ENCODE results near the gene EXOC5.
"Not testable (repeated sequence)": the region's sequence is repeated elsewhere in the genome, so short reads cannot be mapped to it uniquely, and the experiment has no call there.

The EXOC5 gene

GRCh38 chr14:57221931-57222330, 46.8 kb downstream of the EXOC5 start:
- Histone ChIP-seq H3K4me2 (no peak overlapping the region), H3K9ac (no peak overlapping the region), H3K27ac (no peak overlapping the region), H3K4me1 (ENCODE audit: low read depth, poor library complexity, severe bottlenecking) (no peaks in the 10 kb centered on the region), H2AFZ (ENCODE audit: low read depth) (no peak overlapping the region), H3K79me2 (ENCODE audit: insufficient read depth, low read depth) (no peaks in the 10 kb centered on the region), H3K27me3 (ENCODE audit: insufficient read depth, low read depth) (no peaks in the 10 kb centered on the region), H3K36me3 (ENCODE audit: insufficient read depth) (no peaks in the 10 kb centered on the region), H4K20me1 (ENCODE audit: insufficient read depth) (no peaks in the 10 kb centered on the region), H3K4me3 (IDR thresholded peaks at IDR 0.05; ENCODE audit: insufficient read depth, low read depth, low read length) (no peak overlapping the region)
- no peak for TF ChIP-seq CTCF (conservative IDR thresholded peaks at IDR 0.05; ENCODE audit: low read depth, low read length)

GRCh38 chr14:57212919-57213318, 55.8 kb downstream of the EXOC5 start:
- Histone ChIP-seq H3K79me2 (ENCODE audit: insufficient read depth, low read depth) (no peaks in the 10 kb centered on the region), H3K27ac (no peak overlapping the region), H3K4me3 (IDR thresholded peaks at IDR 0.05; ENCODE audit: insufficient read depth, low read depth, low read length) (no peak overlapping the region), H3K9ac (no peak overlapping the region), H3K4me2 (no peak overlapping the region), H3K4me1 (ENCODE audit: low read depth, poor library complexity, severe bottlenecking) (no peaks in the 10 kb centered on the region), H3K36me3 (ENCODE audit: insufficient read depth) (no peaks in the 10 kb centered on the region), H4K20me1 (ENCODE audit: insufficient read depth) (no peaks in the 10 kb centered on the region), H3K27me3 (ENCODE audit: insufficient read depth, low read depth) (no peaks in the 10 kb centered on the region), H2AFZ (ENCODE audit: low read depth) (no peak overlapping the region)
- TF ChIP-seq CTCF (conservative IDR thresholded peaks at IDR 0.05; ENCODE audit: low read depth, low read length), result no peak

- no peaks in the 10 kb centered on the region for H3K36me3 ChIP-seq (ENCODE audit: insufficient read depth)
- TF ChIP-seq CTCF (conservative IDR thresholded peaks at IDR 0.05; ENCODE audit: low read depth, low read length), result no peak
- H3K27ac ChIP-seq, result no peak overlapping the region
- H3K9ac ChIP-seq, result no peak overlapping the region
- H2AFZ ChIP-seq (ENCODE audit: low read depth), result no peak overlapping the region
- no peaks in the 10 kb centered on the region for H3K79me2 ChIP-seq (ENCODE audit: insufficient read depth, low read depth)
- no peaks in the 10 kb centered on the region for H3K4me1 ChIP-seq (ENCODE audit: low read depth, poor library complexity, severe bottlenecking)
- H3K27me3 ChIP-seq (ENCODE audit: insufficient read depth, low read depth), result no peaks in the 10 kb centered on the region
- no peaks in the 10 kb centered on the region for H4K20me1 ChIP-seq (ENCODE audit: insufficient read depth)
- no peak overlapping the region for H3K4me3 ChIP-seq (IDR thresholded peaks at IDR 0.05; ENCODE audit: insufficient read depth, low read depth, low read length)
- no peak overlapping the region for H3K4me2 ChIP-seq
These were observed 59.1 kb downstream of the EXOC5 start for GRCh38 chr14:57209561-57209960.

GRCh38 chr14:57205938-57206337, 62.8 kb downstream of the EXOC5 start:
- Histone ChIP-seq H3K4me1 (ENCODE audit: low read depth, poor library complexity, severe bottlenecking) (no peaks in the 10 kb centered on the region), H3K4me2 (no peak overlapping the region), H3K9ac (no peak overlapping the region), H3K79me2 (ENCODE audit: insufficient read depth, low read depth) (no peaks in the 10 kb centered on the region), H3K27ac (no peak overlapping the region), H4K20me1 (ENCODE audit: insufficient read depth) (no peaks in the 10 kb centered on the region), H3K36me3 (ENCODE audit: insufficient read depth) (no peaks in the 10 kb centered on the region), H3K4me3 (IDR thresholded peaks at IDR 0.05; ENCODE audit: insufficient read depth, low read depth, low read length) (no peak overlapping the region), H3K27me3 (ENCODE audit: insufficient read depth, low read depth) (no peaks in the 10 kb centered on the region), H2AFZ (ENCODE audit: low read depth) (no peak overlapping the region)
- TF ChIP-seq CTCF (conservative IDR thresholded peaks at IDR 0.05; ENCODE audit: low read depth, low read length), result no peak

GRCh38 chr14:57202672-57203071, 66.0 kb downstream of the EXOC5 start:
- H4K20me1 ChIP-seq (ENCODE audit: insufficient read depth); H3K4me3 ChIP-seq (IDR thresholded peaks at IDR 0.05; ENCODE audit: insufficient read depth, low read depth, low read length); H3K4me2 ChIP-seq; H3K9ac ChIP-seq; H3K79me2 ChIP-seq (ENCODE audit: insufficient read depth, low read depth); H3K27me3 ChIP-seq (ENCODE audit: insufficient read depth, low read depth); H3K4me1 ChIP-seq (ENCODE audit: low read depth, poor library complexity, severe bottlenecking); H2AFZ ChIP-seq (ENCODE audit: low read depth); H3K36me3 ChIP-seq (ENCODE audit: insufficient read depth); H3K27ac ChIP-seq: not testable (repeated sequence)
